Sciatic nerve (tissue), 2 donors: ENCODE results near the gene CYP4B1. TPM values are rescaled to one million over a fixed set of nuclear protein-coding genes. Genes with fewer than 3 reads are reported as not detected.
A peak's percentile ranks its signal among the peaks of the same experiment; 100 is the strongest.
"Not testable (repeated sequence)": the region's sequence is repeated elsewhere in the genome, so short reads cannot be mapped to it uniquely, and the experiment has no call there.

ENCODE experiments used
- ATAC-seq: fragments of 200-7000 bp; cut with Tn5 transposase; one replicate; pipeline ENCODE4 v1.9.1; 2020; ENCODE audit warnings: mild to moderate bottlenecking, moderate library complexity
- DNase-seq: peaks from one replicate; pipeline ENCODE4 v3.0.0-alpha.2; 2020; ENCODE audit warnings: low spot score
- intact Hi-C: fragments of 100-400 bp; cut with DNase I; formaldehyde crosslinking; loops from one replicate; pipeline ENCODE4 v1.14.2; 2022
- total RNA-seq: library from RNA; stranded (reverse); fragmentation: NEBNext Ultra II Directional; extraction: Animal tissue kit (Norgen Biotek cat#: 25700); gene quantifications from one replicate; pipeline ENCODE4 v1.2.1, GENCODE V29; 2021
- donor health status: DM: no; HTN: no; CAD: no.
- donor health status: DM: no; HTN: no; CAD: no.

CYP4B1 gene
- total RNA-seq: 20.9 TPM

GRCh38 chr1:46798810-46799209, at the start of gene CYP4B1:
TSS of gene CYP4B1 (plus strand) at chr1:46799046. CDS start at chr1:46799082, 36 bp downstream.
- DNase-seq (peak; percentile 78), ATAC-seq (peak; percentile 98)
- intact Hi-C loops: no loop called here

DNA sequence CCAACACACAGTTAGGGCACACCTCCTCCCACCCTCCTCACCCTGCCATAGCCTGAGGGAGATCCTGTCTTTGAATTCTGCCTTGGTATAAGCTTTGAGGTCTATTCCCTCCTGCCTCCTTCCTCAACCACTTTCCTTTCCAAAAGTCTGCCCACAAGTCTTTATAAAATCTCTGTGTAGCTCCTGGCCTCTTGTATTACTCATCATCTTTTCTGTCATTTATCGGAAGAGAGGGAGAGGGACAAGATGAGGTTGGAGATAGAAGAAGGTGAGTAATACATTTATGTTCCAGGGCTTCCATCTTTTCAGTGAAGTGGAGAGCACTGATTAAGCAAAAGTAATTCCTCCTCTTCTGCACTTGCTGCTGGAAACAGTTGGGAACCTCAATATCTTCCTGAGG, 49.4 kb upstream of the CYP4B1 start:
- DNase-seq: no peak

DNA sequence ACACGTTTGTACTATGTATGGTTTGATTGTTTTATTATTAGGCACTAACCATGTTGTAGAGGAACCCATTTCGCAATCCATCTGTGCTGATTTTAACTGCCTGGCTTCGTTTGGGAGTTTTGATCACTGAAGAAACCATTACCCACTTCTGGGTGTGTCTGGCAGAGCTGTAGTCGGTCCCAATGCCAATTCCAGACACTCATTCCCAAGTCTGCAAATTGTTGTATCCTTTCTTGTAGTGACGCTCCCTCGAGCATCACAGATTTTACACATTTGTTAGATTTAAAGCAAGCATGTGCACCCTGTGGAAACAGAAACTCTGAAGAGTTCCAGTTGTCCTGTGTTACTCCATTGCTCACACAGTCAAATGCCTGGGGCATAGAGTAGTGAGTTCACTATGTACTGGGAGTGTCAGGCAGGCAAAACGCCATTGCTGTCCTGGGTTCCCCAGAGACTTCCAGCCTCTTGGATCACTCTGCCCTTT, 48.9 kb upstream of the CYP4B1 start:
- intact Hi-C loops: no loop called here
- no peak for DNase-seq
- ATAC-seq: peak; percentile 90

More for the DNA sequence above, 49.4 kb upstream of the CYP4B1 start:
- intact Hi-C loops: no loop called here
- no peak for ATAC-seq

DNA sequence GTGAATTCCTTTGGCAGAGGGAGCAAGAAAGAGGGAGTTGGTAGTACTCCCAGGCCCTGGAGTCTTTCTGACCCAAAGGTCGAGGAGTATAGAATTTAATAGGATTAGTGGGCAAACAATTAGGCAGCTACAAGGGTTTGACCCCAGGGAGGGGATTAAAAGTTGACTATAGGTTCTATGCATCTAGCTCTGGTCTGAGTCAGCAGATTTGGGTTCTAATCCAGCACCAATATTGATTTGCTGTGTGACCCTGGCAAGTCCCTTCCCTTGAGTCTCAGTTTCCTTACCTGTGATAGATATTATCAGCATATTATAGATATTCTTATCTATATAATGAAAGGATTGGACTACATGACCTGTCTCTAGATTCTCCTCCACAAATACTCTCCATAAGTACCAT, 44.9 kb upstream of the CYP4B1 start:
- DNase-seq (no peak), ATAC-seq (no peak)
- intact Hi-C loops: no loop called here

DNA sequence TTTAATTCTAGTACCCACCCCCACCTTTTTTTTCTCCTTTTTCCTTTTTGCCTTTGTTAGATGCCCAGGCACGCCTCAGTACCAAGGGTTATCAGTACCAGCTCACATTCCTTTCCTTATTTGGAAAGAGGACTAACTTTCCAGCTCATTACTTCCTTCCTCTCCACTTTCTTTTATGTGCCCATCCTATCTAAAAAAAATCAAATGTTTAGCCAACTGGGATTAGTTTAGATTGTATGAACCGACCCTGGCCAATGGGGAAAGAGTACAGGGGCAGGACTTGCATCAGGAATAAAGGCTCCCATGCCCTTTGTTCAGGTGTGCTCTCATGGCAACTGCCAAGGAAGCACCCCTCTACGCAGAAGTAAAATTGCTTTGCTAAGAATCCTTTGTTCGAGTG, 44.1 kb upstream of the CYP4B1 start:
- DNase-seq, ATAC-seq, intact Hi-C loops: not testable (repeated sequence)

- ATAC-seq: no peak
These were observed 43.7 kb upstream of the CYP4B1 start for GRCh38 chr1:46755121-46755520.

DNA sequence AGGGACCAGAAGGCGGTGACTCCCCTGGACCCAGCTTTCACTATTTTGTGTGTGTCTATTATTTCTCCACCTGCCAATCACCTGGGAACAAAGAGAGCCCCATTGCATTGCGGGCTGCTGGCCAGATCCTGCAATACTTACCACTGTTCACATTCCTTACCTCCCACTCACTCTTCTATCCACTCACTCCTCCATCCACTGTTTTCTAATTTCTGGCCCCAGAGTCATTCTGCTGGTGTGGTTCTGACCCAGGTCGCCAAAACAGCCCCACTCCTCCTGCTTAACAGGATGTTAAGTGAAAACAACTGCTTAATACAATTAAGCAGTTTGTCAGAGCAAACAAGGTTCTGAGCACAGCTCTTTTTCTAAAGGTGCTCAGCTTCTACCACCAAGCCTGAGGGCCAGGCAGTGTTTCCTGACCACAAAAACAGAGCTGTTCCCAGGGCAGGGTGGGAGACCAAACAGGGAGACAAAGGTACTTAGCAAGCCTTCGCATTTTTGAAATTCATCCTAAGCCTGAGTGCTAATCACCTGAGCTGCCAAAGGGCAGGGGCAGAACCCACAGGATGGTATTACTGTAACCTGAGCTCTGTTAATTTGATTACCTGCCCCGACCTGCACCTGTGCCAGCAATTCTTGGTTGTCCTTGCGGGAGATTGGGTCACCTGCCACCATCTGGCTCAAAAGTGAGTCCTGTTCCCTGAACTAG, 41.4 kb upstream of the CYP4B1 start:
- ATAC-seq (no peak), DNase-seq (no peak)
- intact Hi-C loops: no loop called here

More at GRCh38 chr1:46755121-46755520, 43.7 kb upstream of the CYP4B1 start:
- intact Hi-C loops: no loop called here
- DNase-seq: no peak

DNA sequence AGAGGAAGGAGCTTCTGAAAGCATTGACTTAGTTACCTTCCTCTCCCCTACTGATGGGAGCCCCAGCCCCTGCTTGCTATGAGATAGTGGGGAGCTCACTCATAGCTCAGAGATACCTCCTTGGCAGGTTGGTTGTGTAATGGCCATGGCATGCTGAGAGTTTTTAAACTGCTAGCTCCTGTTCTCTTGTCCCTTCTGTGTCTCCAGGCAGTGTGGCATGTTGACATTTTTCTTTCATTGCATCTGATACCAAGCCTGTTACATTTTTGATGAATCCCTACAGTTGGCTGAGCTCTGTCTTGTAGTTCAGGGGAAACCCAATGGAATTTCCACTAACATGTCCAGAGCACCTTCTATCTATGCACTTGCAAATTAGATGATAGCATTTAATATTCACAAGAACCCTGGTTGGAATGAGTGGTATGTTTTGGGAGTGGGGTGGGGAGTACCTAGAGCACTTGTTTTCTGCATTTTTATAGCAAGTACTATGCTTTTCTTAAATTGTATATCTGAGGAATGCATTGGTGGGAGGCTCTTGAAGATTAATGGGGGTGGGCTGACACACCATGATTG, 40.8 kb upstream of the CYP4B1 start:
- intact Hi-C loops: no loop called here
- DNase-seq: no peak
- no peak for ATAC-seq

GRCh38 chr1:46760558-46761166, 38.2 kb upstream of the CYP4B1 start:
- DNase-seq (no peak), ATAC-seq (no peak)
- intact Hi-C loops: no loop called here

DNA sequence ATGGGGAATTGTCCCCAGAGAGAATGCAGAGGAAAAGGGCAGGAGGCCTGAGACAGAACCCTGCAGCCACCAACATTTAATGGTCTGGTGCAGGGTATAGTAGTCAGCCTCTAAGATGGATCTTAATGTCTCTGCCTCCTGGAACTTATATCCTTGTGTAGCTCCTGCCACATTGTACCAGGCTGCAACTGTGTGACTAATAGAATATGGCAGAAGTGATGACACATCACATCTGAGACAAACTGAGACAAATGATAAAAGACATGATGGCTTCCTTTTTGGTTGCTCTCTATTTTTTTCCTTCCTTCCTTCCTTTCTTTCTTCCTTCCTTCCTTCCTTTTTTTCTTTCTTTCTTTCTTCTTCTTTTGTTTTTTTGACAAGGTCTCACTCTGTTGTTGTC, 37.1 kb upstream of the CYP4B1 start:
- intact Hi-C loops: no loop called here
- DNase-seq (no peak), ATAC-seq (no peak)

GRCh38 chr1:46764402-46764801, 34.4 kb upstream of the CYP4B1 start:
- intact Hi-C loops: no loop called here
- DNase-seq (no peak), ATAC-seq (no peak)

DNA sequence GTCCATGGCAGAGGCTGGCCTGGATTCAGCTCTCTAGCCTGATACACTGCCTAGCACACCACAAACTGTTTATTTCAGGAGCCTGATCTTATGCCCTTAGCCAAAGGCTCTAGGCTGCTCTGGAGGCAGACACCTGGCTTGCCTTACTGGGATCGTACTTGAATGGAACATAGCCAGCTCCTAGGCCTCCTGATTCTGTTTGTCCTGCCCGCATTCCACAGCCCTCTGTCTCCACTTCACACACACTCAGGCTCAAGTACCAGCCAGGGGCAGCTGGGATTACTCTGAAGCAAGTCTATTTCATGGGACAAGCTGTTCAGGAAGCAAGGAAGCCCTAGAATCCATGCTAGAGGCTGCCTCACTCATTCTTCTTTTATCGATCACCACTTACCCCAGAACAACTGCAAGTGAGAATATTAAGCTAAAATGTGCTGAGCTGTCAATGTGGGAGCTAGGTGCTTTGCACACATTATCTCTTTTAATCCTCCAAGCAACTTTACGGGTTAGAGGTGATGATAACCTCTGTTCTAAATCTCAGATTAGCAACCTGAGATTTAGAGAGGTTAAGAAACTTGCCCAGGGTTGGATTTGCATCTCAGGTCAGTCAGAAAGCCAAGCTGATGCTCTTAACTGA, 31.1 kb upstream of the CYP4B1 start:
- intact Hi-C loops: no loop called here
- DNase-seq: no peak
- ATAC-seq: peak; percentile 34

DNA sequence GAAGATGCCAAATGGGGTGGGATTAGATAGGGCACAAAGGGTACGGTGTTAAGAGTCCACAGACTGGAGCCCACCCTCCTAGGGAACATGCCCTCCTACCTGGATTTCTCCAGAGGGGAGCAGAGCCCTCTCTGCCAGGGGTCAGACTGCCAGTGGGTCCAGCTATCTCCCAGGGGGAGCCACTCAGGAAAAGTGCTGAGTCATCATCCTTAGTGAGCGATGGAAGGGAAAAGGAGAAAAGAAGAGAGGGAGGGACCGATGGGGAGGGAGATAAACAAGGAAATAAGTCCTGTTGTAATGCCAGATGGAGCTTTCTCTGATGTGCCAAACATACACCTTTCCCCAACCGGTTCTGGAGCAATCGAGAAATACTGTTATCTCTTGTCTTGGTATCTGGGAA, 30.4 kb upstream of the CYP4B1 start:
- ATAC-seq: no peak
- intact Hi-C loops: no loop called here
- no peak for DNase-seq

GRCh38 chr1:46769028-46769740, 29.7 kb upstream of the CYP4B1 start:
- no peak for ATAC-seq
- intact Hi-C loops: no loop called here

GRCh38 chr1:46770541-46770940, 28.3 kb upstream of the CYP4B1 start:
- intact Hi-C loops: no loop called here
- ATAC-seq (no peak), DNase-seq (no peak)

More at GRCh38 chr1:46769028-46769740, 29.7 kb upstream of the CYP4B1 start:
- no peak for DNase-seq

GRCh38 chr1:46772571-46772970, 26.3 kb upstream of the CYP4B1 start:
- intact Hi-C loops: no loop called here
- ATAC-seq: peak; percentile 72
- DNase-seq: no peak

DNA sequence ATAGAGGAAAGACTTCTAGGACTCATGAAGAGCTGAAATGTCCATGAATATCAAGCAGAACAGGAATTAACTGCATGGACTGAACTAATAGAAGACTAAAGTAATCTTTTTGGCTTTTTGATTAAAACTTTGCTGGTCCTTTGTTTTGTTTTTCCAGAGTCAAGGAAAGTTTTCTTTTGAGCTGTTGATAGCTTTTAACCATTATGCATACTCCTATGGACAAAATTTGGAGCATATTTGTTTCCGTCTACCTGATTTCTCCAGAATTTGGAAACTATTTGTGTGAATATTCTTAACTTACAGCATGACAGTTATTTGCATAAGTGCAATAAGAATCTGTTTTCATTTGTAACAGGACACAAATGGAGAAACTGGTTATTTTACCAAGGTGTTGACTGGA, 24.5 kb upstream of the CYP4B1 start:
- no peak for ATAC-seq
- intact Hi-C loops: no loop called here
- DNase-seq: no peak

- ATAC-seq, intact Hi-C loops, DNase-seq: not testable (repeated sequence)
These were observed 20.4 kb upstream of the CYP4B1 start for GRCh38 chr1:46778456-46778855.

GRCh38 chr1:46784666-46785065, 14.2 kb upstream of the CYP4B1 start:
- DNase-seq (no peak), ATAC-seq (no peak)
- intact Hi-C loops: no loop called here
